Liver (tissue), 9 donors: ENCODE results near the gene SLC16A5. TPM values are rescaled to one million over a fixed set of nuclear protein-coding genes. Genes with fewer than 3 reads are reported as not detected.

ENCODE experiments used
- DNase-seq: peaks from one replicate; pipeline ENCODE4 v3.0.0-alpha.2; 2017; ENCODE audit warnings: low spot score
- H3K27ac ChIP-seq, 2 donors: one replicate each; pipeline ENCODE4 v1.7.0; 2013; ENCODE audit warnings: inconsistent platforms in 2 of 2, low read length in 2 of 2, control low read depth in 1 of 2, low read depth in 1 of 2, mild to moderate bottlenecking in 1 of 2
- H3K27me3 ChIP-seq, 4 donors: one replicate each; pipeline versions ENCODE4 v1.6.1 to v1.7.0; 2013; ENCODE audit warnings: low read length in 3 of 4, inconsistent platforms in 1 of 4, mild to moderate bottlenecking in 1 of 4, moderate library complexity in 1 of 4; ENCODE audit not compliant: control insufficient read depth in 4 of 4, insufficient read depth in 4 of 4
- H3K36me3 ChIP-seq, 4 donors: one replicate each; pipeline versions ENCODE4 v1.6.1 to v1.7.0; 2013; ENCODE audit warnings: low read length in 3 of 4, mild to moderate bottlenecking in 3 of 4, low read depth in 1 of 4, moderate library complexity in 1 of 4; ENCODE audit not compliant: control insufficient read depth in 4 of 4, insufficient read depth in 3 of 4
- H3K4me1 ChIP-seq, 4 donors: one replicate each; pipeline versions ENCODE4 v1.6.1 to v1.7.0; 2013; ENCODE audit warnings: low read length in 3 of 4, mild to moderate bottlenecking in 3 of 4, moderate library complexity in 1 of 4; ENCODE audit not compliant: control insufficient read depth in 4 of 4, insufficient read depth in 4 of 4
- H3K4me3 ChIP-seq, 3 donors: one replicate each; pipeline versions ENCODE4 v1.6.1 to v1.7.0; 2013; ENCODE audit warnings: low read length in 3 of 3, control low read depth in 1 of 3, low read depth in 1 of 3, mild to moderate bottlenecking in 1 of 3
- H3K9ac ChIP-seq, 2 donors: one replicate each; pipeline ENCODE4 v1.7.0; 2013; ENCODE audit warnings: low read length in 2 of 2, mild to moderate bottlenecking in 2 of 2, moderate library complexity in 2 of 2, control low read depth in 1 of 2, low read depth in 1 of 2
- H3K9me3 ChIP-seq, 4 donors: one replicate each; pipeline versions ENCODE4 v1.6.1 to v1.7.0; 2013; ENCODE audit warnings: low read length in 3 of 4; ENCODE audit not compliant: control insufficient read depth in 4 of 4
- CTCF ChIP-seq: fragments of 150-350 bp; IDR thresholded peaks from 2 replicates; pipeline ENCODE4 v1.5.1; 2017; ENCODE audit warnings: improper control_type of control experiment, low read depth, low read length; ENCODE audit not compliant: missing input control
- GABPA ChIP-seq, 2 donors: IDR thresholded peaks in 1 of 2; conservative IDR thresholded peaks in 1 of 2; 2 replicates each; pipeline ENCODE4 v1.6.1; 2016; ENCODE audit warnings: antibody characterized with exemption in 2 of 2, mild to moderate bottlenecking in 1 of 2, moderate library complexity in 1 of 2
- HNF4A ChIP-seq, 2 donors: conservative IDR thresholded peaks; 2 replicates each; pipeline ENCODE4 v1.6.1; 2016; ENCODE audit warnings: antibody characterized with exemption in 2 of 2, mild to moderate bottlenecking in 2 of 2
- HNF4G ChIP-seq: IDR thresholded peaks from 2 replicates; pipeline ENCODE4 v1.6.1; 2016; ENCODE audit warnings: antibody characterized with exemption
- NR2F2 ChIP-seq: IDR thresholded peaks from 2 replicates; pipeline ENCODE4 v1.6.1; 2016; ENCODE audit warnings: antibody characterized with exemption
- RAD21 ChIP-seq, 2 donors: IDR thresholded peaks; 2 replicates each; pipeline ENCODE4 v1.6.1; 2016; ENCODE audit warnings: antibody characterized with exemption in 2 of 2, mild to moderate bottlenecking in 2 of 2
- RXRA ChIP-seq, 2 donors: IDR thresholded peaks; 2 replicates each; pipeline ENCODE4 v1.6.1; 2017 to 2018; ENCODE audit warnings: antibody characterized with exemption in 2 of 2, mild to moderate bottlenecking in 1 of 2
- TAF1 ChIP-seq: conservative IDR thresholded peaks from 2 replicates; pipeline ENCODE4 v1.6.1; 2016; ENCODE audit warnings: antibody characterized with exemption, mild to moderate bottlenecking
- YY1 ChIP-seq: IDR thresholded peaks from 2 replicates; pipeline ENCODE4 v1.6.1; 2016; ENCODE audit warnings: antibody characterized with exemption, mild to moderate bottlenecking
- WGBS: extraction: QIAGEN DNeasy Blood & Tissue Kit; methylation state at CpG from one replicate; pipeline ENCODE4 v1.1.7; 2013; 5-methylcytosine and 5-hydroxymethylcytosine counted together
- polyA plus RNA-seq, 2 donors: library from polyadenylated mRNA; stranded (reverse) in 1 of 2; unstranded in 1 of 2; fragments of 200-250 nt in 1 of 2; fragments of >200 nt in 1 of 2; fragmentation: Nextera tagmentation in 1 of 2; extraction: Ambion mirVana in 1 of 2; gene quantifications; one replicate each; pipeline versions ENCODE4 v1.2.1 to v1.2.3, GENCODE V29; 2013 to 2015
- total RNA-seq, 2 donors: library from RNA; depleted of rRNA; stranded (reverse); fragments of >200 nt; gene quantifications; one replicate each; pipeline ENCODE4 v1.2.3, GENCODE V29; 2014
- TF ChIP-seq, protein P1 (sequence below): IDR thresholded peaks from 2 replicates; pipeline ENCODE4 v1.6.1; 2016; ENCODE audit warnings: antibody characterized with exemption
- TF ChIP-seq, protein P2 (sequence below): IDR thresholded peaks from 2 replicates; pipeline ENCODE4 v1.6.1; 2016; ENCODE audit warnings: antibody characterized with exemption
- TF ChIP-seq, protein P3 (sequence below): IDR thresholded peaks from 2 replicates; pipeline ENCODE4 v1.6.1; 2016; ENCODE audit warnings: antibody characterized with exemption, mild to moderate bottlenecking
- donor health status: healthy.
- donor health status: healthy.
- donor health status: healthy.
- donor health status: healthy.
- donor health status: healthy.

The SLC16A5 gene
- total and polyA plus RNA-seq, 4 donors = 1.0 to 4.5 (median 2.6) TPM

DNA sequence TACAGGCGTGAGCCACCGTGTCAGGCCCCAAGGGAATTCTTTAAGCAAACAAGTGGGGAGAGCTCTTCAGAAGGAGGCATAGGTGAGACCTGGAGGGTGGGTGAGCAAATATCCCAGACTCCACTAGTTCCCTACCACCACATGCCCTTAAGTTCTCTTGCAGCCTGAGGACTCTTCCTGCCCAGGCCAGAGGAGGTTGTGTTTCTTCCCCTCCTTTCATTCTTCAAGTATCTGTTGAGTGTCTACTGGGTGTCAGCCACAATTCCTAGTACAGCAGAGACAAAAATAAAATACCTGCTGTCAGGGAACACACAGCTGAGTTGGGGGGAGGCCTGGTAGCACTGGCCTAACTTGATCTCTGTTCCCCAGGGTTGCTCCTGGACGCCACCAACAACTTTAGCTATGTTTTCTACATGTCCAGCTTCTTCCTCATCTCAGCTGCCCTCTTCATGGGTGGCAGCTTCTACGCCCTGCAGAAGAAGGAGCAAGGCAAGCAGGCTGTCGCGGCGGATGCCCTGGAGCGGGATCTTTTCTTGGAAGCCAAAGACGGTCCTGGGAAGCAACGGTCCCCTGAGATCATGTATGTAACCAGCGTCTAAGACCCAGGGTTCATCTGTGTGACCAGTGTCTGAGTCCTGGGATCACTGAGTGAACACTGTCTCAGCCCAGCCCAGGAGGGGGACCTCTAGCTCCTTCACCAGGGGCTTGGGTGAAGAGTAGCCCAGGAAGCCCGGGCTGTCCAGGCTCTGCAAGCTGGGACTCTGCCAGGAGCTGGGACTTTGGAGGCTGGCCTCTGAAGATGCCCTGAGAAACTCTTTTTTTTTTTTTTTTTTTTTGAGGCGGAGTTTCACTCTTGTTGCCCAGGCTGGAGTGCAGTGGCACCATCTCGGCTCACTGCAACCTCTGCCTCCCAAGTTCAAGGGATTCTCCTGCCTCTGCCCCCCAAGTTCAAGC, 16.1 kb downstream of the SLC16A5 start:
- Histone ChIP-seq H3K4me3 (no peak overlapping the region), H3K27ac (no peak overlapping the region), H3K27me3 (no peaks in the 10 kb centered on the region), H3K36me3 (peaks cover 0 to 3% (median 0%) of the 10 kb centered on the region in 4 donors), H3K9ac (no peak overlapping the region), H3K9me3 (no peaks in the 10 kb centered on the region), H3K4me1 (peaks cover 0 to 1% (median under 1%) of the 10 kb centered on the region in 4 donors)
- WGBS = 91% methylated on average over 14 of the region's 14 CpGs
- DNase-seq = no peak
- TF ChIP-seq RXRA (IDR thresholded peaks at IDR 0.05) (no peak), TAF1 (no peak)
- TF ChIP-seq, protein P1, sequence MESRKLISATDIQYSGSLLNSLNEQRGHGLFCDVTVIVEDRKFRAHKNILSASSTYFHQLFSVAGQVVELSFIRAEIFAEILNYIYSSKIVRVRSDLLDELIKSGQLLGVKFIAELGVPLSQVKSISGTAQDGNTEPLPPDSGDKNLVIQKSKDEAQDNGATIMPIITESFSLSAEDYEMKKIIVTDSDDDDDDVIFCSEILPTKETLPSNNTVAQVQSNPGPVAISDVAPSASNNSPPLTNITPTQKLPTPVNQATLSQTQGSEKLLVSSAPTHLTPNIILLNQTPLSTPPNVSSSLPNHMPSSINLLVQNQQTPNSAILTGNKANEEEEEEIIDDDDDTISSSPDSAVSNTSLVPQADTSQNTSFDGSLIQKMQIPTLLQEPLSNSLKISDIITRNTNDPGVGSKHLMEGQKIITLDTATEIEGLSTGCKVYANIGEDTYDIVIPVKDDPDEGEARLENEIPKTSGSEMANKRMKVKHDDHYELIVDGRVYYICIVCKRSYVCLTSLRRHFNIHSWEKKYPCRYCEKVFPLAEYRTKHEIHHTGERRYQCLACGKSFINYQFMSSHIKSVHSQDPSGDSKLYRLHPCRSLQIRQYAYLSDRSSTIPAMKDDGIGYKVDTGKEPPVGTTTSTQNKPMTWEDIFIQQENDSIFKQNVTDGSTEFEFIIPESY = no peak
- TF ChIP-seq, protein P2, sequence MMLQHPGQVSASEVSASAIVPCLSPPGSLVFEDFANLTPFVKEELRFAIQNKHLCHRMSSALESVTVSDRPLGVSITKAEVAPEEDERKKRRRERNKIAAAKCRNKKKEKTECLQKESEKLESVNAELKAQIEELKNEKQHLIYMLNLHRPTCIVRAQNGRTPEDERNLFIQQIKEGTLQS = no peak

- H3K9me3 ChIP-seq = no peaks in the 10 kb centered on the region
- peaks cover 5 to 10% (median 8%) of the 10 kb centered on the region in 4 donors for H3K4me1 ChIP-seq
- no peak overlapping the region for H3K27ac ChIP-seq
- no peak overlapping the region for H3K9ac ChIP-seq
- H3K4me3 ChIP-seq = no peak overlapping the region
- H3K36me3 ChIP-seq = no peaks in the 10 kb centered on the region
- no peaks in the 10 kb centered on the region for H3K27me3 ChIP-seq
- no peak for DNase-seq
- WGBS = 58% methylated on average over 20 of the region's 20 CpGs
- TF ChIP-seq CTCF = peak; percentile 82
- no peak for TF ChIP-seq HNF4A (conservative IDR thresholded peaks at IDR 0.05)
- peak; percentile 66 to 76 for TF ChIP-seq RAD21 (IDR thresholded peaks at IDR 0.05)
Observed at GRCh38 chr17:75105126-75106080, 17.6 kb downstream of the SLC16A5 start.

DNA sequence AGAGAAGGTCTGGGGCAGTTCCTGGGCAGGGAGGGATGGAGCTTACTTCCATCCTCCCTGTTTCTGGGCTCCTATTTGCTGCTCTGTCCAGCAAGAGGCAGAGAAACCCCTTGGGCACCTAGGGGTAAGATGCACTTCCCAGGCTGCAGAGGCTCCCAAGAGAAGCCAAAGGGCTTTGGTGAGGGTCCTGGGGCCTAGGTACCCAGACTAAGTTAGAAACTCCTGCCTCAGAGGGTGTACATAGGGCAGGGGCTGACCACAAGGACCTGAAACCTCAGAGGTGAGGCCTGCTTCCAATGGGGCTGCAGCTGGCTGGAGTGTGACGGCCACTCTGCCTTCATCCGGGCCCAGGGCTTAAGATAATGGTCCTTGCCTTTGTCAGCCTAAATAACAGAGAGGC, 20.4 kb downstream of the SLC16A5 start:
- H3K4me1 ChIP-seq = peaks cover 5 to 20% (median 15%) of the 10 kb centered on the region in 4 donors
- 89% methylated on average over 2 of the region's 2 CpGs for WGBS
- H3K4me3 ChIP-seq = no peak overlapping the region
- no peak for TF ChIP-seq NR2F2
- TF ChIP-seq HNF4G = no peak
- TF ChIP-seq YY1 = no peak
- TF ChIP-seq, protein P2 = no peak
- no peak for TF ChIP-seq GABPA (IDR thresholded peaks at IDR 0.05 in 1 of 2, conservative IDR thresholded peaks at IDR 0.05 in 1 of 2)
- TF ChIP-seq CTCF = no peak
- TF ChIP-seq, protein P3, sequence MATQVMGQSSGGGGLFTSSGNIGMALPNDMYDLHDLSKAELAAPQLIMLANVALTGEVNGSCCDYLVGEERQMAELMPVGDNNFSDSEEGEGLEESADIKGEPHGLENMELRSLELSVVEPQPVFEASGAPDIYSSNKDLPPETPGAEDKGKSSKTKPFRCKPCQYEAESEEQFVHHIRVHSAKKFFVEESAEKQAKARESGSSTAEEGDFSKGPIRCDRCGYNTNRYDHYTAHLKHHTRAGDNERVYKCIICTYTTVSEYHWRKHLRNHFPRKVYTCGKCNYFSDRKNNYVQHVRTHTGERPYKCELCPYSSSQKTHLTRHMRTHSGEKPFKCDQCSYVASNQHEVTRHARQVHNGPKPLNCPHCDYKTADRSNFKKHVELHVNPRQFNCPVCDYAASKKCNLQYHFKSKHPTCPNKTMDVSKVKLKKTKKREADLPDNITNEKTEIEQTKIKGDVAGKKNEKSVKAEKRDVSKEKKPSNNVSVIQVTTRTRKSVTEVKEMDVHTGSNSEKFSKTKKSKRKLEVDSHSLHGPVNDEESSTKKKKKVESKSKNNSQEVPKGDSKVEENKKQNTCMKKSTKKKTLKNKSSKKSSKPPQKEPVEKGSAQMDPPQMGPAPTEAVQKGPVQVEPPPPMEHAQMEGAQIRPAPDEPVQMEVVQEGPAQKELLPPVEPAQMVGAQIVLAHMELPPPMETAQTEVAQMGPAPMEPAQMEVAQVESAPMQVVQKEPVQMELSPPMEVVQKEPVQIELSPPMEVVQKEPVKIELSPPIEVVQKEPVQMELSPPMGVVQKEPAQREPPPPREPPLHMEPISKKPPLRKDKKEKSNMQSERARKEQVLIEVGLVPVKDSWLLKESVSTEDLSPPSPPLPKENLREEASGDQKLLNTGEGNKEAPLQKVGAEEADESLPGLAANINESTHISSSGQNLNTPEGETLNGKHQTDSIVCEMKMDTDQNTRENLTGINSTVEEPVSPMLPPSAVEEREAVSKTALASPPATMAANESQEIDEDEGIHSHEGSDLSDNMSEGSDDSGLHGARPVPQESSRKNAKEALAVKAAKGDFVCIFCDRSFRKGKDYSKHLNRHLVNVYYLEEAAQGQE = no peak
- no peak for TF ChIP-seq RAD21 (IDR thresholded peaks at IDR 0.05)
- no peak for TF ChIP-seq RXRA (IDR thresholded peaks at IDR 0.05)

More for the DNA sequence above, 20.4 kb downstream of the SLC16A5 start:
- no peak overlapping the region for H3K9ac ChIP-seq
- DNase-seq = no peak
- H3K27ac ChIP-seq = no peak overlapping the region
- no peaks in the 10 kb centered on the region for H3K36me3 ChIP-seq
- no peaks in the 10 kb centered on the region for H3K27me3 ChIP-seq
- H3K9me3 ChIP-seq = no peaks in the 10 kb centered on the region
